ENCODE measurements around the gene BLACAT1.

Gene BLACAT1

DNA sequence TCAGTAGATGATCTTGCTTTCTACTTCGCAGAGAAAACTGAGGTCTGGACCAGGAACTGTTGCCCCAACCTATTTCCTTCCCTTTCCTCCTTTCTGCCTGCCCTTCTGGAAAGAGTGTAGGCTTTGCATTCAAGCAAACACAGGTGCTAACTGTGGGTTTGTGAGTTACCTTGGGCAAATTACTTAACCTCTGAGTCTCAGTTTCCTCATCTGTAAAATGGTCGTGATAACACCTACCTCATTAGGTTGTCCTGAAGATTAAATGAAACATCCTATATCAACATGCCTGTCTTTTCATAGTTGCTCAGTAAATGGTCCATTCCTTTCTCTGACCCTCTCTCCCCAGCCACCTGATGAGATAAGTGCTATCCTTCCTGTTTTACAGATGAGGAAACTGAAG lies 9.5 kb upstream of the BLACAT1 start:
- H2AFZ ChIP-seq (ENCODE audit: low read depth, low read length): no peak overlapping the region
- H4K20me1 ChIP-seq (ENCODE audit: insufficient read depth, low read length): no peaks in the 10 kb centered on the region; the same call in 1 of the 2 replicates
- H3K9ac ChIP-seq (ENCODE audit: low read depth, low read length): no peak overlapping the region
- ATAC-seq (ENCODE audit: insufficient read depth, low read depth): no peak
- H3K27me3 ChIP-seq (ENCODE audit: insufficient read depth, low read length, poor library complexity): peaks cover 35% of the 10 kb centered on the region
- H3K4me1 ChIP-seq (ENCODE audit: insufficient read depth, low read length): no peaks in the 10 kb centered on the region
- H3K4me3 ChIP-seq (ENCODE audit: low read depth in 1 of 2, low read length in 2 of 2): no peak overlapping the region
- H3K36me3 ChIP-seq (ENCODE audit: insufficient read depth, low read length): no peaks in the 10 kb centered on the region
- H3K79me2 ChIP-seq (ENCODE audit: insufficient read depth, low read length): no peaks in the 10 kb centered on the region
- no peak for DNase-seq
- no peak overlapping the region for H3K4me2 ChIP-seq (ENCODE audit: insufficient read depth, low read length)
- H3K27ac ChIP-seq (ENCODE audit: low read length): no peak overlapping the region
- TF ChIP-seq EZH2 (IDR thresholded peaks at IDR 0.05; ENCODE audit: borderline replicate concordance, low read depth, low read length, severe bottlenecking): no peak
- TF ChIP-seq, protein P1, sequence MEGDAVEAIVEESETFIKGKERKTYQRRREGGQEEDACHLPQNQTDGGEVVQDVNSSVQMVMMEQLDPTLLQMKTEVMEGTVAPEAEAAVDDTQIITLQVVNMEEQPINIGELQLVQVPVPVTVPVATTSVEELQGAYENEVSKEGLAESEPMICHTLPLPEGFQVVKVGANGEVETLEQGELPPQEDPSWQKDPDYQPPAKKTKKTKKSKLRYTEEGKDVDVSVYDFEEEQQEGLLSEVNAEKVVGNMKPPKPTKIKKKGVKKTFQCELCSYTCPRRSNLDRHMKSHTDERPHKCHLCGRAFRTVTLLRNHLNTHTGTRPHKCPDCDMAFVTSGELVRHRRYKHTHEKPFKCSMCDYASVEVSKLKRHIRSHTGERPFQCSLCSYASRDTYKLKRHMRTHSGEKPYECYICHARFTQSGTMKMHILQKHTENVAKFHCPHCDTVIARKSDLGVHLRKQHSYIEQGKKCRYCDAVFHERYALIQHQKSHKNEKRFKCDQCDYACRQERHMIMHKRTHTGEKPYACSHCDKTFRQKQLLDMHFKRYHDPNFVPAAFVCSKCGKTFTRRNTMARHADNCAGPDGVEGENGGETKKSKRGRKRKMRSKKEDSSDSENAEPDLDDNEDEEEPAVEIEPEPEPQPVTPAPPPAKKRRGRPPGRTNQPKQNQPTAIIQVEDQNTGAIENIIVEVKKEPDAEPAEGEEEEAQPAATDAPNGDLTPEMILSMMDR (IDR thresholded peaks at IDR 0.05; ENCODE audit: borderline replicate concordance, extremely low read depth, low read length, poor library complexity, severe bottlenecking): no peak
- H3K9me3 ChIP-seq (ENCODE audit: insufficient read depth, low read length, severe bottlenecking): no peaks in the 10 kb centered on the region

DNA sequence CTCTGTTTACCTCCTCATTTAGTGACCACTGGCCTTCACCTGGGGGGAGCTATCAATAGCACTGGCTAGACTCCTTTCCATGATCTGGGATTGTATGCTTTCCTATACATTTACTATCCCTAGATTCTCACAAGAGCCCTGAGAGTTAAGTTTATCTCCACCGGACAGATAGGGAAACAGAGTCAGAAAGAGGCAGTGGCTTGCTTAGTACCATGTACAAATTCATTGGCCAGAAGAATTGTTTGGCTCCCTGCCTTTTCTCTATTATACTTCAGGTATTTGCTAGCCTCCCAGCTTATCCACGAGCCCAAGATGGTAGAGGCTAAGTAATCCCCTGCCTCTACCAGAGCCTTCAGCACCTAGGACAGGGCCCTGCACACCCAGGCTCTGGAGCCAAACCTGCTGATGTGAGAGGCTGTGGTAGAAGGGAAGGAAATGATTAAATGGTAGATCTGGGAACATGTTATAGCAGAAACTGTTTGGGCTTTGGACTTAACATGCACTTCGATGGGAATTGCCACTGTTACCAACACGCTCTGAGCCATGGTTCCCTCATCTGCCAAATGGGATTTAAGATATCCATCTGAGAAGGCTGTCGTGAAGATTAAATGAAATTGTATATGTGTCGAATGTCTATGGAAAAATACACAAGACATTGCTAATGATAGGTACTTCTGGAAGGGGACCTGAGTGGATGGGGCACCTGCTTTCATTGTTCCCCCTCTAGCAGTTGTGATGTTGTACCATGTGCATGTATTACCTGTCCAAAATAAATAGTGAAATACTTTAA lies 3.1 kb upstream of the BLACAT1 start:
- ATAC-seq (ENCODE audit: insufficient read depth, low read depth) (peak; percentile 91), DNase-seq (peak; percentile 61)
- Histone ChIP-seq H3K9ac (ENCODE audit: low read depth, low read length) (no peak overlapping the region), H3K27ac (ENCODE audit: low read length) (no peak overlapping the region), H2AFZ (ENCODE audit: low read depth, low read length) (no peak overlapping the region), H3K9me3 (ENCODE audit: insufficient read depth, low read length, severe bottlenecking) (no peaks in the 10 kb centered on the region), H3K36me3 (ENCODE audit: insufficient read depth, low read length) (no peaks in the 10 kb centered on the region), H4K20me1 (ENCODE audit: insufficient read depth, low read length) (peaks cover 4% of the 10 kb centered on the region), H3K4me1 (ENCODE audit: insufficient read depth, low read length) (no peaks in the 10 kb centered on the region), H3K4me3 (ENCODE audit: low read depth in 1 of 2, low read length in 2 of 2) (no peak overlapping the region), H3K27me3 (ENCODE audit: insufficient read depth, low read length, poor library complexity) (peaks cover 18% of the 10 kb centered on the region), H3K4me2 (ENCODE audit: insufficient read depth, low read length) (no peak overlapping the region), H3K79me2 (ENCODE audit: insufficient read depth, low read length) (no peaks in the 10 kb centered on the region)
- TF ChIP-seq, protein P1 (IDR thresholded peaks at IDR 0.05; ENCODE audit: borderline replicate concordance, extremely low read depth, low read length, poor library complexity, severe bottlenecking): no peak
- no peak for TF ChIP-seq EZH2 (IDR thresholded peaks at IDR 0.05; ENCODE audit: borderline replicate concordance, low read depth, low read length, severe bottlenecking)

DNA sequence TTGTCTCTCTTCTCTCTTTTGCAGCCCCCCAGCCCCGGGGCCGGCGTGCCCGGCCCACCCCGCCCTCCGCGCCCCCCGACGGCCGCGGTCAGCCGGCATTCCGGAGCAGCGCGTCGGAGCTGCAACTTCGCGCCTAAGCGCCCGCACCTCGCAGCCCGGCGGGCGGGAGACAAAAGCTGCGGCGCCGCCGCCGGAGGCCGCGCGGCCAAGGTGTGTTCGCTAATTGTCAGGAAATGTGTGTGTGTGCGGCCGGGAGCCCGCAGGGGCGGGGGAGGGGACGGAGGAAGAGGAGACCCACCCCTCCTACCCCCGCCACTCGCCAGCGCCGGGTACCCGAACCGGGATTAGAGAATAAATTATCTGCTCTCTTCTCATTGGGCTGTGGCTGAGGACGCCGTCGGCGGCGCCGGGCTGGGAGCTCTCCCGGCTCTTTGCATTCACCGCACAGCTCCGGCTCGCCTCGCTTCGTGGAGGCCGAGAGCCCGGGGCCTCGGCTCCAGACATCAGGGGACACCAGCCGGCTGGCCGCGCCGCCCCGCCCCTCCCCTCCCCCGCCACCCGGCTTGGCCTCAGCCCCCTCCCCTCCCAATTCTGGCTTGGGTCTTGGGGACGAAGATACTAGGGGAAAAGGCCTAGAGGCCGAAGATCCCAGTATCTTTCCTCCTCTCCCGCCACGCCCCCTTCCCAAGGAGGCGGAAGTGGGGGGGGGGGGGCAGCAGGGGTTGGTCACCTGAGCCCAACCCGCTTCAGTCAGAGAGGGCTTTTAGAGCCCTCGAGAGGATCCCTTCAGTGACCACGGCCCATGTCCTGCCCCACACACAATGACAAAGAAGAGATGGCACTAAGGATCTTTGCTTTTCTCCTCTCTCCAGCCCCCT lies 1.3 kb upstream of the BLACAT1 start:
- no peak overlapping the region for H3K27ac ChIP-seq (ENCODE audit: low read length)
- no peaks in the 10 kb centered on the region for H3K9me3 ChIP-seq (ENCODE audit: insufficient read depth, low read length, severe bottlenecking)
- no peak overlapping the region for H3K4me3 ChIP-seq (ENCODE audit: low read depth in 1 of 2, low read length in 2 of 2)
- H4K20me1 ChIP-seq (ENCODE audit: insufficient read depth, low read length): peaks cover 8% of the 10 kb centered on the region
- DNase-seq: no peak
- no peak for ATAC-seq (ENCODE audit: insufficient read depth, low read depth)
- TF ChIP-seq EZH2 (IDR thresholded peaks at IDR 0.05; ENCODE audit: borderline replicate concordance, low read depth, low read length, severe bottlenecking): no peak
- TF ChIP-seq, protein P1 (IDR thresholded peaks at IDR 0.05; ENCODE audit: borderline replicate concordance, extremely low read depth, low read length, poor library complexity, severe bottlenecking): no peak
- H3K4me2 ChIP-seq (ENCODE audit: insufficient read depth, low read length): no peak overlapping the region
- H3K9ac ChIP-seq (ENCODE audit: low read depth, low read length): no peak overlapping the region
- H3K79me2 ChIP-seq (ENCODE audit: insufficient read depth, low read length): no peaks in the 10 kb centered on the region
- H3K36me3 ChIP-seq (ENCODE audit: insufficient read depth, low read length): no peaks in the 10 kb centered on the region
- H2AFZ ChIP-seq (ENCODE audit: low read depth, low read length): no peak overlapping the region
- H3K27me3 ChIP-seq (ENCODE audit: insufficient read depth, low read length, poor library complexity): peaks cover 19% of the 10 kb centered on the region
- H3K4me1 ChIP-seq (ENCODE audit: insufficient read depth, low read length): no peaks in the 10 kb centered on the region
